GM12878 (cell line): ENCODE data around the gene TTLL7.

Experiments used
- CTCF ChIP-seq, 3 experiments: IDR thresholded peaks in 2 of 3; conservative IDR thresholded peaks in 1 of 3; 2 replicates each; pipeline ENCODE4 v1.5.1; 2011; ENCODE audit warnings: low read depth in 3 of 3, low read length in 3 of 3, mild to moderate bottlenecking in 3 of 3, control low read depth in 2 of 3, moderate library complexity in 2 of 3, inconsistent platforms in 1 of 3, mixed read lengths in 1 of 3; ENCODE audit not compliant: control insufficient read depth in 2 of 3, insufficient read depth in 1 of 3; ENCODE audit errors: extremely low read depth in 1 of 3
- HDGF ChIP-seq: fragments of 450-650 bp; IDR thresholded peaks from 2 replicates; pipeline ENCODE4 v1.6.1; 2016; ENCODE audit warnings: antibody characterized with exemption
- JUNB ChIP-seq: IDR thresholded peaks from 2 replicates; pipeline ENCODE4 v1.6.1; 2016; ENCODE audit warnings: antibody characterized with exemption, mild to moderate bottlenecking
- PRDM15 ChIP-seq: fragments of 450-650 bp; formaldehyde crosslinking; IDR thresholded peaks from 2 replicates; pipeline ENCODE4 v1.4.0; 2020; ENCODE audit warnings: mild to moderate bottlenecking, moderate library complexity

- TF ChIP-seq CTCF (IDR thresholded peaks at IDR 0.05 in 2 of 3, conservative IDR thresholded peaks at IDR 0.05 in 1 of 3; ENCODE audit: control insufficient read depth in 2 of 3, extremely low read depth in 1 of 3, insufficient read depth in 1 of 3, low read depth in 3 of 3, low read length in 3 of 3) (no peak), HDGF (no peak), PRDM15 (CRISPR knock-in tag) (no peak), JUNB (no peak)
These were observed 101.4 kb downstream of the TTLL7 start for GRCh38 chr1:83897516-83897915.
